K562 (cell line): Measurements from ENCODE around the gene AEN. TPM values are rescaled to one million over a fixed set of nuclear protein-coding genes. Genes with fewer than 3 reads are reported as not detected.

Experiments
- BHLHE40 ChIP-seq: IDR thresholded peaks from 2 replicates; pipeline ENCODE4 v1.6.1; 2011; ENCODE audit warnings: low read length, improper control_type of control experiment
- CBX3 ChIP-seq, 2 experiments: IDR thresholded peaks; 1 replicate in 1 of 2; 2 replicates in 1 of 2; pipeline ENCODE4 v1.6.1; 2012; ENCODE audit warnings: inconsistent platforms in 2 of 2, low read length in 2 of 2, borderline replicate concordance in 1 of 2, control low read depth in 1 of 2
- FOXP1 ChIP-seq: sonication (generic); formaldehyde crosslinking; IDR thresholded peaks from 2 replicates; pipeline ENCODE4 v1.8.0; 2022; ENCODE audit warnings: mild to moderate bottlenecking, missing genetic modification reagents
- ILF3 ChIP-seq: fragments of 450-650 bp; IDR thresholded peaks from 2 replicates; pipeline ENCODE4 v1.6.1; 2018; ENCODE audit warnings: antibody characterized with exemption, mild to moderate bottlenecking, moderate library complexity, borderline replicate concordance
- MBD2 ChIP-seq: sonication (generic); IDR thresholded peaks from 2 replicates; pipeline ENCODE4 v1.6.1; 2016; ENCODE audit warnings: low read depth, borderline replicate concordance
- MEF2A ChIP-seq: IDR thresholded peaks from 2 replicates; pipeline ENCODE4 v1.6.1; 2011; ENCODE audit warnings: low read depth, mild to moderate bottlenecking, low read length, moderate library complexity; ENCODE audit not compliant: control insufficient read depth
- MXI1 ChIP-seq: IDR thresholded peaks from 2 replicates; pipeline ENCODE4 v1.6.1; 2011; ENCODE audit warnings: low read depth, mild to moderate bottlenecking, improper control_type of control experiment, low read length
- PATZ1 ChIP-seq: fragments of 250-450 bp; sonication (Bioruptor Pico); IDR thresholded peaks from 2 replicates; pipeline ENCODE4 v1.5.0; 2020; ENCODE audit warnings: mild to moderate bottlenecking, borderline replicate concordance
- POLR2A ChIP-seq: fragments of 450-650 bp; conservative IDR thresholded peaks from 2 replicates; pipeline ENCODE4 v1.6.1; 2016
- SAFB ChIP-seq: fragments of 200-400 bp; formaldehyde crosslinking; IDR thresholded peaks from 2 replicates; pipeline ENCODE4 v1.6.1; 2017; ENCODE audit warnings: low read depth, low read length, borderline replicate concordance
- SIRT6 ChIP-seq: IDR thresholded peaks from one replicate; pipeline ENCODE4 v1.6.1; 2012; ENCODE audit warnings: low read depth, mild to moderate bottlenecking, control low read depth, inconsistent platforms, low read length, moderate library complexity
- TAF1 ChIP-seq: IDR thresholded peaks from 2 replicates; pipeline ENCODE4 v1.6.1; 2011; ENCODE audit warnings: mild to moderate bottlenecking, low read length, moderate library complexity; ENCODE audit not compliant: insufficient read depth, control insufficient read depth, severe bottlenecking; ENCODE audit errors: extremely low read depth
- XRCC3 ChIP-seq: fragments of 450-650 bp; IDR thresholded peaks from 2 replicates; pipeline ENCODE4 v1.6.1; 2017; ENCODE audit warnings: mild to moderate bottlenecking, moderate library complexity
- ZEB2 ChIP-seq: fragments of 450-650 bp; IDR thresholded peaks from 2 replicates; pipeline ENCODE4 v1.6.1; 2016
- ZNF140 ChIP-seq: fragments of 250-450 bp; sonication (Bioruptor Pico); IDR thresholded peaks from 2 replicates; pipeline ENCODE4 v1.8.0; 2021; ENCODE audit warnings: moderate library complexity, mild to moderate bottlenecking, inconsistent platforms
- ZNF143 ChIP-seq: sonication (generic); formaldehyde crosslinking; IDR thresholded peaks from 2 replicates; pipeline ENCODE4 v1.9.0; 2022; ENCODE audit warnings: mild to moderate bottlenecking, missing genetic modification reagents
- ZNF165 ChIP-seq: fragments of 250-450 bp; sonication (Bioruptor Pico); IDR thresholded peaks from 2 replicates; pipeline ENCODE4 v1.4.0; 2020; ENCODE audit warnings: borderline replicate concordance
- ZSCAN32 ChIP-seq: fragments of 450-650 bp; formaldehyde crosslinking; IDR thresholded peaks from 2 replicates; pipeline ENCODE4 v1.4.0; 2020; ENCODE audit warnings: mild to moderate bottlenecking, moderate library complexity
- polyA plus RNA-seq, 8 experiments: library from polyadenylated mRNA; depleted of rRNA in 4 of 8; stranded (reverse) in 5 of 8; unstranded in 3 of 8; fragments of >200 nt; fragmentation: Nextera tagmentation in 2 of 8; fragmentation: Illumina TruSeq in 1 of 8; extraction: Ambion mirVana in 2 of 8; extraction: Trizol in 1 of 8; gene quantifications; 2 replicates each; pipeline versions ENCODE4 v1.2.1 to v1.2.3, GENCODE V29; 2011 to 2014; ENCODE audit warnings: inconsistent platforms in 1 of 8, missing spikeins in 1 of 8
- total RNA-seq, 7 experiments: library from RNA; depleted of rRNA in 6 of 7; stranded (reverse); fragments of >200 nt in 6 of 7; fragmentation: Illumina TruSeq in 2 of 7; extraction: Trizol in 2 of 7; gene quantifications; 2 replicates each; pipeline versions ENCODE4 v1.2.1 to v1.2.3, GENCODE V29; 2011 to 2021; ENCODE audit warnings: low replicate concordance in 1 of 7
- TF ChIP-seq, protein P1 (sequence below): IDR thresholded peaks from 2 replicates; pipeline ENCODE4 v1.6.1; 2016; ENCODE audit warnings: missing genetic modification characterization, missing compliant biosample characterization
- TF ChIP-seq, protein P2 (sequence below): sonication (generic); formaldehyde crosslinking; IDR thresholded peaks from 2 replicates; pipeline ENCODE4 v1.8.0; 2022; ENCODE audit warnings: mild to moderate bottlenecking, low read depth, missing genetic modification reagents
- TF ChIP-seq, protein P3 (sequence below): fragments of 250-450 bp; sonication (Bioruptor Pico); IDR thresholded peaks from 2 replicates; pipeline ENCODE4 v1.4.0; 2020; ENCODE audit warnings: mild to moderate bottlenecking, moderate library complexity

The AEN gene
- total and polyA plus RNA-seq, 9 of the 15 experiments (the other 6 are each of a cell fraction or from before 2014, with no cell fraction given): 9.0 to 51.0 (median 32.8) TPM

GRCh38 chr15:88620995-88621772, at the start of gene AEN (continued):
- TF ChIP-seq PATZ1 (CRISPR knock-in tag) (no peak), FOXP1 (peak; percentile 91), POLR2A (peak; percentile 77), BHLHE40 (peak; percentile 78), MBD2 (peak; percentile 94), SIRT6 (no peak), CBX3 (IDR thresholded peaks at IDR 0.05; ENCODE audit: borderline replicate concordance in 1 of 2, low read length in 2 of 2) (peak in 1 of 2 experiments; percentile 69; a peak in 1 of 3 replicates), ZEB2 (no peak), ILF3 (no peak; the same call in 1 of the 2 replicates), ZSCAN32 (CRISPR knock-in tag) (no peak), SAFB (no peak), ZNF143 (CRISPR knock-in tag) (no peak), TAF1 (peak; percentile 42), MXI1 (peak; percentile 92), MEF2A (no peak), ZNF165 (CRISPR knock-in tag) (no peak), XRCC3 (no peak), ZNF140 (CRISPR knock-in tag) (no peak)
- TF ChIP-seq, protein P1, sequence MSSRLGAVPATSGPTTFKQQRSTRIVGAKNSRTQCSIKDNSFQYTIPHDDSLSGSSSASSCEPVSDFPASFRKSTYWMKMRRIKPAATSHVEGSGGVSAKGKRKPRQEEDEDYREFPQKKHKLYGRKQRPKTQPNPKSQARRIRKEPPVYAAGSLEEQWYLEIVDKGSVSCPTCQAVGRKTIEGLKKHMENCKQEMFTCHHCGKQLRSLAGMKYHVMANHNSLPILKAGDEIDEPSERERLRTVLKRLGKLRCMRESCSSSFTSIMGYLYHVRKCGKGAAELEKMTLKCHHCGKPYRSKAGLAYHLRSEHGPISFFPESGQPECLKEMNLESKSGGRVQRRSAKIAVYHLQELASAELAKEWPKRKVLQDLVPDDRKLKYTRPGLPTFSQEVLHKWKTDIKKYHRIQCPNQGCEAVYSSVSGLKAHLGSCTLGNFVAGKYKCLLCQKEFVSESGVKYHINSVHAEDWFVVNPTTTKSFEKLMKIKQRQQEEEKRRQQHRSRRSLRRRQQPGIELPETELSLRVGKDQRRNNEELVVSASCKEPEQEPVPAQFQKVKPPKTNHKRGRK: no peak
- TF ChIP-seq, protein P2, sequence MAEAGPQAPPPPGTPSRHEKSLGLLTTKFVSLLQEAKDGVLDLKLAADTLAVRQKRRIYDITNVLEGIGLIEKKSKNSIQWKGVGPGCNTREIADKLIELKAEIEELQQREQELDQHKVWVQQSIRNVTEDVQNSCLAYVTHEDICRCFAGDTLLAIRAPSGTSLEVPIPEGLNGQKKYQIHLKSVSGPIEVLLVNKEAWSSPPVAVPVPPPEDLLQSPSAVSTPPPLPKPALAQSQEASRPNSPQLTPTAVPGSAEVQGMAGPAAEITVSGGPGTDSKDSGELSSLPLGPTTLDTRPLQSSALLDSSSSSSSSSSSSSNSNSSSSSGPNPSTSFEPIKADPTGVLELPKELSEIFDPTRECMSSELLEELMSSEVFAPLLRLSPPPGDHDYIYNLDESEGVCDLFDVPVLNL: peak; percentile 95
- TF ChIP-seq, protein P3, sequence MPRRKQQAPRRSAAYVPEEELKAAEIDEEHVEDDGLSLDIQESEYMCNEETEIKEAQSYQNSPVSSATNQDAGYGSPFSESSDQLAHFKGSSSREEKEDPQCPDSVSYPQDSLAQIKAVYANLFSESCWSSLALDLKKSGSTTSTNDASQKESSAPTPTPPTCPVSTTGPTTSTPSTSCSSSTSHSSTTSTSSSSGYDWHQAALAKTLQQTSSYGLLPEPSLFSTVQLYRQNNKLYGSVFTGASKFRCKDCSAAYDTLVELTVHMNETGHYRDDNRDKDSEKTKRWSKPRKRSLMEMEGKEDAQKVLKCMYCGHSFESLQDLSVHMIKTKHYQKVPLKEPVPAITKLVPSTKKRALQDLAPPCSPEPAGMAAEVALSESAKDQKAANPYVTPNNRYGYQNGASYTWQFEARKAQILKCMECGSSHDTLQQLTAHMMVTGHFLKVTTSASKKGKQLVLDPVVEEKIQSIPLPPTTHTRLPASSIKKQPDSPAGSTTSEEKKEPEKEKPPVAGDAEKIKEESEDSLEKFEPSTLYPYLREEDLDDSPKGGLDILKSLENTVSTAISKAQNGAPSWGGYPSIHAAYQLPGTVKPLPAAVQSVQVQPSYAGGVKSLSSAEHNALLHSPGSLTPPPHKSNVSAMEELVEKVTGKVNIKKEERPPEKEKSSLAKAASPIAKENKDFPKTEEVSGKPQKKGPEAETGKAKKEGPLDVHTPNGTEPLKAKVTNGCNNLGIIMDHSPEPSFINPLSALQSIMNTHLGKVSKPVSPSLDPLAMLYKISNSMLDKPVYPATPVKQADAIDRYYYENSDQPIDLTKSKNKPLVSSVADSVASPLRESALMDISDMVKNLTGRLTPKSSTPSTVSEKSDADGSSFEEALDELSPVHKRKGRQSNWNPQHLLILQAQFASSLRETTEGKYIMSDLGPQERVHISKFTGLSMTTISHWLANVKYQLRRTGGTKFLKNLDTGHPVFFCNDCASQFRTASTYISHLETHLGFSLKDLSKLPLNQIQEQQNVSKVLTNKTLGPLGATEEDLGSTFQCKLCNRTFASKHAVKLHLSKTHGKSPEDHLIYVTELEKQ (CRISPR knock-in tag): no peak
